Medulla oblongata (tissue), 1 donor: ENCODE data around the gene TBC1D30.

ENCODE experiments used
- DNase-seq: peaks from one replicate; pipeline ENCODE4 v3.0.0-alpha.2; 2015; ENCODE audit errors: extremely low spot score

TBC1D30 gene

DNA sequence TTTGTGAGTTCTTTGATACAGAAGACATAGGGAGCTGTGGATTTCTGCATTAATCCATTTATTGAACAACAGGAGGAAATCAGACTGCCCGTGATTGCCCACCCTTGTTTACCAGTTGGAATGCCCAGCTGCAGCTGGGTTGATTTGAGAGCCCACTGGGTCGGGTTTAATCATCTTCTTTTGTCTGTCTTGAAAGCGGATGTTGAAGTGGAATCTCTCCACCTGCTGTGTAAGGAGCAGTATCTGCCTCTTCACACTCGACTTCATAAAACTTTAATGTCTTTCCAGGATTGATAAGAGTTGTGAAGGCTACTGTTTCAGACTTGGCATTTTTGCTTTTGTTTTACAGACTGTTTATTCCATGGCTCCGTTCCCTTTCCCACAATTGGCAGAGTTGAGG lies 39.9 kb downstream of the TBC1D30 start:
- DNase-seq, result no peak

DNA sequence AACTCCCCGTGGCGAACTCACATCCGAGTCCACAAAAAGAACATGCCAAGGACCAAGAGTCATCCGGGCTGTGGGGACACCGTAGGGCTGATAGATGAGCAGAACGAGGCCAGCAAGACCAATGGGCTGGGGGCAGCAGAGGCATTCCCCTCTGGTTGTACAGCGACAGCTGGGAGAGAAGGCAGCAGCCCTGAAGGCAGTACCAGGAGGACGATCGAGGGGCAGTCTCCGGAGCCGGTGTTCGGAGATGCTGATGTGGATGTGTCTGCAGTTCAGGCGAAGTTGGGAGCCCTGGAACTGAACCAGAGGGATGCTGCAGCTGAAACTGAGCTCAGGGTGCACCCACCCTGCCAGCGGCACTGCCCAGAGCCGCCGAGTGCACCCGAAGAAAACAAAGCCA lies 50.7 kb downstream of the TBC1D30 start:
- DNase-seq, result no peak

DNA sequence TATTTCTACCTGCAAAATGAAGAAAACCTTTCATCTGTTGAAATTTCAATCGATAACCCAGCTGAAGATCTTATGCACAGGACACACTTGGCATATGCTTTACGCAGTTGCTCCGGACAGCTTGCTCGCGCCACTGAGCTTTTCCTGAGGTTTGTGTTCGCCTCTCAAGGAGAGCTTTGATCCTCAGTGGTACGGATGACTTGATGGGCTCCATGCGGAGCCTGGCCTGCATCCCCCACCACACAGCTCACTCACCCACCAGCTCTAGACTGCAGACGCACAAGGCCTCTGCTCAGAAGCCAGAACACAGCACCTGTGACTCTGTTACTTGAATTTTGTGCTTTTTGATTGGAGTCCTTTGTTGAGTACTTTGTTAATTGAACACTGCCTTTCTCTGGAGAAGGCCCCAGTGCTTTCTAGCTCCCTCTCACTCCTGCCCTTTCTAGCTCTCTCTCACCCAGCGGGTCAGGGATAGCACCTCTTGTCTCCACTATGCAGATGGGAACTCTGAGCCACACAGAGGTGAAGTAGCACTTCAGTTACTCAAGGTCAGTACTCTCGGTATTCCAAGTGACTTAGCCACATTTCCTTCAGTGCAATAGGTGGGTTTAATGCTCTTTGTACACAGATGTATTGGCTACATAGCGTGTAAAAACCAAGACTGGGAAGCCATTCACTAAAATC lies 52.1 kb downstream of the TBC1D30 start:
- DNase-seq, result no peak

DNA sequence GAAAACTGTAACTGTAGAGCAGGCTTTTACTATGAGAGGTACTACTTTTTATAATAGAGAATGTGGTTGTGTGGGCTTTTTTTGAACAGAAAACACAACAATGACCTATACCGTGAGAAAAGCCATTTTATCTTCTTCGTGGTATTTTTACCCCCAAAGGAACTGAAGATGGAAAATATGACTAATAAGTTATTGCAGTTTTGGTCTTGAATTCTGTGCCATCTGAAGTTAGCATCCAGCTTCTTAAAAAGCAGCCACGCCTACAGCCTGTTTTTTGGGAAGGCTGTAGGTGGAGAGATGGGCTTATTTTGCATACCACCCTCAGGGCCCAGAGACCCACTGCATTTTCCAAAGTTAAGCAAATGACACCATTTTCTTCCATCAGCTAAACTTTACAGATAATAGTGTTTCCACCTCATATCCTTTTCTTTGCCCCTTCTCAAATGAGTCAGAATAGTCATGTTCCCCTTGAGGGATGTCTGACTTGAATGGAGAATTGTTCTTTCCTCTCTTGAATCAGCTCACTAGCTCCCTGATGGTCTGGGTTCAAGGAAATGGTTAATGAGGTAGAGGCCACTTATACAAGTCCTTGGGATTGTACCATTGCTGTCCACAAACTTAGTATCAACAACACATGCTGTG lies 53.0 kb downstream of the TBC1D30 start:
- DNase-seq, result no peak

DNA sequence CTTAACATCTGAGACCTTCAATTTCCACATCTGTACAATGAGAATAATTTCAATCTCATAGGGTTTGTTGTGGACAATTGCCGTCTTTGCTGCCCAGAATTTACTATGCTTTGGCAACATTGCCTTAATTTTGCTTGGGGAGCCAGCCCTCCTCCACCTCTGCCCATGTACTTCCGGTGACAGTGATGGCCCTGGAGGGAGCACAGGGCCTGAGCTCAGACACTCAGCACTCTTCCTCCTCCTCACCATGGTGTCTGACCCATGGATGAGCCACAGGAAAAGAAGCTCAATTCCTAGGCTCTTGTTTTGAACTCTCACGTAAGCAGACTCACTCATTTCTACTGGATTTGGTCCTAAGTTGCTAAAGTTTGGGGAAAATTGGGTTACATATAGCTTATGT lies 58.2 kb downstream of the TBC1D30 start:
- no peak for DNase-seq

DNA sequence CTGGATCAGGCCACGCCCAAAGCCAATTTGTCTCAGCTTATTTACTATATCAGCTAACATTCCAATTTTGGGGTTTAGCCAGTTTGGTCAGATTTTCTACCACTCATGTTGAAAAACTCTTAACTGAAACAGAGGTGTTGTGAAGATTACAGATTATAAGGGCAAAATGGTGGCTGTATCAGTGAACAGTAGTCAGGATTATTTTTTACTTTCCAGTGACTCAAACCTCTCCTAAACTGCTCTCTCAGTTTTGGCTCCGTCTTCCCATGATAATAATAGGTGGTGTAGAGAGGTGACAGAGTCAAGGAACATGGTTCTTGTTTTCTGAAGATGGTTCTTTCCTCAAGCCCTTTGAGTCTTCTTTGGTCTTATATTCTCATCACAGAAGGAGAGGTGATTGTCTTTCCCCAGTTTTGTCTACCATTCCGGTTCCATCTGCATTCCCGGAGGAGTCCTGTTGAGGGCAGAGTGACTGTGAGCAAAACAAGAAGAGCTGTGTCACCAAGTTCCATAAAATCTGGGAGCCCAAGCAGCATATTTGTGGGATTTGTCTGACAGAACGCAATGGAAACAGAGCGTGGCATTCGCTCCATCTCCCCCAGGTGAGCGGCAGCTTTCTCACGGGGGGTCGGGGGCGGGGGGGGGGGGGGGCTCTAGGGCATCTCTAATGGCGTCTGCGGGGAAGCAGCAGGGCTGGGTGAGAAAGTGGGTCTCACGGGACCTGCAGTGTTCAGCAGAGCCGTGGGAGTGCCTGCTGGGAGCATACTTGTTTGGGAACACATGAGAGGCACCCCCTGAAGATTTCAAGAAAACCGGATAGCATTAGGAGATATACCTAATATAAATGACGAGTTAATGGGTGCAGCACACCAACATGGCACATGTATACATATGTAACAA lies 59.1 kb downstream of the TBC1D30 start:
- no peak for DNase-seq

DNA sequence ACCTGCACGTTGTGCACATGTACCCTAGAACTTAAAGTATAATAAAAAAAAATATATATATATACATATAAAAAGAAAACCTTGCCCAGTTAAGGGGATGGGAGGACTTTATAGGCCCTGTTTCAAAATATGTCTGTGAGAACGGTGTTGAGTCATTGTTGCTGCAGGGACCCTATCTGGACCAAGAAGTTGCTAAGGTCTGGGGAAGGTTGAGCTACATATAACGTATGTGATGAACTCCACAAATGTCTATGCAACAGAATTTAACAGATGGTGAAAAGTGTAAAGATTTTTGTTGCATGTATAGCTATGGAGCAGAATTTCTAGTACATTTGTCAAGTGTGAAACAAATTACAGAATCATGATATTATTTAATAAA lies 59.7 kb downstream of the TBC1D30 start:
- DNase-seq, result no peak

DNA sequence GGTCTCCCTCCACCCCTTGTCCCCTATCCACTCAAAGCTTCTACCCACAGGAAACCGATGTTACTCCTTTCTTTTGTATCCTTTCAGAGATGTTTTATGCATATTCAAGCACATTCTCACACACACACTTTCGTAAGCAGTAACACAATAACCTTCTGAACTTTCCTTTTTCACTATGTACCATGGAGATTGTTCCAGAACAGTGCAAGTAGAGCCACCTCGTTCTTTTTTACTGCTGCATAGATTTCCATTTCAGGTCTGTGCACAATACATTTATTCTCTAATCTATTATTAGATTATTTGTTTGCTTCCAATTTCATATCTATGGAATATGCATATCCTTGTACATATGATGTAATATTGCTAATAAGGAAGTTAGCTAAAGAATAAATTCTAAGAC lies 60.3 kb downstream of the TBC1D30 start:
- no peak for DNase-seq

DNA sequence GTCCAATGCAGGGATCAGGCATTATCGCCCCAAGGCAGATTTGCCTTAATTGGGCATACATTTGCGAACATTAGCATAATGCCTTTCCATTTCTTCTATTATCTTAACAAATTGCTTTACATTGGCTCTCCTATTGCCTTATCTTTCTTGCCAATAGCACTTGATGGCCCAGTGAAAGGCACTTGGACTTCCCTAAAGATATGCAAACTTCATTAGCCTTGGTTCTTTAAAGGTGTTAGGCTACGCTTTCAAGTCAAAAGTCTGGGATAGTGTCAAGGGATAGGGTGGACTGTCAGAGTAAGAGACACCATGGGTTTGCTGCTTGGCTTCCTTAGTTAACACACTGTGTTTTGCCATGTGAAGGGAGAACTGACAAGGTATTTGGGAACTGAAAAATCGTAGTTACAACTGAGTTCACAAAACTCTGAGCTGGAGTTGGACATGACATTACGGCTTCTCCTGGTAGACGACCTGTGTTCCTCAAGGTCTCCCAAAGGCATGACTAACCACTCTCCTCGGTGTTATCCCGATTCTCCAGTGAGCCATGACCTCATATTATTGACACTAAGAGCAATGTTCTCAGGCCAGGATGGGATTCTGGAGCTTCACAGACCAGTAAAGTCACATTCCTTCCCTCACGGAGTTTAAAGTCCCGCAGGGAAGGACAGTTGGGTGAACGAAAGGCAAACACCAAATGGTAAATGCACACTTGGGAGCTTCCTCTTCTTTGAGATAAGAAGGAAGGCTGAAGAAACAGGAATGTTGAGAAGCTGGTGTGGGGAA lies 65.2 kb downstream of the TBC1D30 start:
- no peak for DNase-seq

DNA sequence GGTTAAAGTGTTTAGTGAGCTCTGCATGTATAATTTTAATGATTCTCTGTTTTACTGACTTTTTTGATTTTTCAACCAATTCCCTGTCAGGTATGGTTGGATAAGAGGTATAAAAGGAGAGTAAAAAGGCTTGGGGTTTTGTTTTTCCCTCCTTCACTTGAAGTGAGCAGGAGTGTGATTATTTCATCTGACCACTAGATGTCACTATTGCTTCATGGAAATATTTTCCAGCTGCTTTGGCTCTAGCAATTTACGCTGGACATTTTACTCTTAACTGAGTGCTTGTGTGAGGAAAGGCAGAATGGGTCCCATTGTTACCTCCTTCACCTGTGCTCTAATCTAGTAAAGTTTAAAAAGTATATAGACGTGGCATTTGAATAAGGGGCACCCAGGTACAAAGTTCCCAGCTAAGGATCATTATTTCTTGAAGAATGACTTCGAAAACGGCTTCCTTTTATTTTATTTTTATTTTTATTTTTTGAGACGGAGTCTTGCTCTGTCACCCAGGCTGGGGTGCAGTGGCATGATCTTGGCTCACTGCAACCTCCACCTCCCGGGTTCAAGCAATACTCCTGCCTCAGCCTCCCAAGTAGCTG lies 66.5 kb downstream of the TBC1D30 start:
- DNase-seq, result peak; percentile 84

DNA sequence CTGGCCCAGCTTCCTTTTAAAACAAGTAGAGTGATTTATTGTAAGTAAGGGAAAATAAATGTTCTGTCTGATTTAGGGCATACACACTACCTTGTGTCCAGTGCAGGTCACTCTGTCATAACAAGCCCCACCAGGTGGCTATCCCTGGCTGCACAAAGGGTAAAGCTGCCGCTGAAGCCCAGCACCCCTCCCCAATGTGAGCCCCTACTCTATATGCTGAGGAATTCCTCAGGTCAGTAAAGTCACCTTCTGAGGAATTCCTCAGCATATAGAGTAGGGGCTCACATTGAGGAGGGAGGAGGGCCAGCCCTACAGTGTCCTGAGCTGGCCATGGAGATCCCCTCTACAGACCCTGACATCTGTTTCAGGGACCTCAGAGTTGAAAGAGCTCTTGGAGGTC lies 67.2 kb downstream of the TBC1D30 start:
- no peak for DNase-seq

DNA sequence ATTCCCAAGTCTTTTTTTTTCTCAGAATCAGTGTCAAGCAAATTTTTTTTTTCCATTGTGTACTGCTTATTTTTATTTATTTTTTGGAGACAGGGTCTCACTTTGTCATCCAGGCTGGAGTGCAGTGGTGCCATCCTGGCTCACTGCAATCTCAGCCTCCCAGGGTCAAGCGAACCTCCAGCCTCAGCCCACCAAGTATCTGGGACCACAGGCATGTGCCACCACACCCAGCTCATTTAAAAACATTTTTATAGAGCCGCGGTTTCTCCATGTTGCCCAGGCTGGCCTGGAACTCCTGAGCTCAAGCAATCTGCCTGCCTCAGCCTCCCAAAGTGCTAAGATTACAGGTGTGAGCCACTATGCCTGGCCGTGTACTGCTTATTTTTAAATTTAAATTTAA lies 68.1 kb downstream of the TBC1D30 start:
- DNase-seq, result no peak

DNA sequence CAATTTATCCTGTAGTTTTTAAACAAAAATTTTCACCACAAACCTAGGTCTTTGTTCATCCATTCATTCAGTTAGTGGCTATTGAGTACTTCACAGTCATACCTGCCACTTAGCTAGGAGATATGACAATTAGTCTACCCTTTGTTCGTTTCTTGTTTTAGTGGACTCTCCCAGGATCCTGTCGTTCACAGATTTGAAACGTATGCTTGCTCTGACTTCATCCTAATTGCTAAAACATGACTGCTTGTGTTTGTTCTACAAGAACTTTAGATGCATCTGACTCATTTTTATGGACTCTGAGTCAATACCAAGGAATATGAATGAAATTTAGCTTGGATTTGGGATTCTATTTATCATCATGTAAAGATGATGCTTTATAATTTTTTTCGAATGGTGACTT lies 69.5 kb downstream of the TBC1D30 start:
- no peak for DNase-seq

DNA sequence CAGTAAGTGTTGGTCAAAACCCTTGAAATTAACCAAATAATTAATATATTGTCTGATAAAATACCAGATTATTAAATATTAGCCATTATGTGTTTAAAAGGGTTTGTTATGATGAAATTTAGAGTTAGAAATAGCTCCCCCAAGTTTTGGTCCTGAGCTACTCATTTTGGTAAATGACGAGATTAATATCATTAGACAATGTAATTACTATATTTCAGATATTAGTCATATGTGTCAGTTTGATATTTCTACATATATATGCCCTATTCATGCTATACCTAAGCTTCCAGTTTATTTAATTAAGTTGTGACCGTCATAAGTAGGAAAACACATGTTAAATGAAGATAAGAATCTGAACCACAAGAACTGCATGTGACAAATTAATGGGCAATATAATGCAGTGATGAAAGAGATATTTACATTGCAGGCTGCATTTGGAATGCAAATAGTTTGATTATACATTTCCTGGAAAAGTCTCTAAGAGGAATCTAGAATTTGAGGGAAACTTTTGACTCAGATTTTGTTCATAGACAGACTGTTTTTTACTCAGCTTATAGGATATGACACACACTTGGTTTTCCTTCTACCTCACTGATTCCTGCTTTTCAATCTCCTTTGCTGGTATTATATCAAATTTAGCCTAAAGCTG lies 70.5 kb downstream of the TBC1D30 start:
- DNase-seq, result no peak

DNA sequence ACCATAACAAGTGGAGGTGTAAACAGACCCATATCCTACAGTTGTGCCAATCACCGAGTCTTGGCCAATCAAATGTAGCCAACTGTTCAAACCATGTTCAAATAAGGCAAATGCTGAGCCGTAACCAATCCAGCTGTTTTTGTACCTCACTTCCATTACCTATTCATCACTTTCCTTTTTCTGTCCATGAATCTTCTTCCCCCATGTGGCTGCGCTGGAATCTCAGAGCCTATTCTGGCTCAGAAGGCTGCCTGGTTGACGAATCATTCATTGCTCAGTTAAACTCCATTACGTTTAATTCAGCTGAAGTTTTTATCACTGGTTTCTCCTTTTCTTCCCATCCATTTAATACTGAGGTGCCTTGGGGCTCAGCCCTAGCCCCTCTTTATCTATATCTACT lies 71.1 kb downstream of the TBC1D30 start:
- DNase-seq, result no peak

DNA sequence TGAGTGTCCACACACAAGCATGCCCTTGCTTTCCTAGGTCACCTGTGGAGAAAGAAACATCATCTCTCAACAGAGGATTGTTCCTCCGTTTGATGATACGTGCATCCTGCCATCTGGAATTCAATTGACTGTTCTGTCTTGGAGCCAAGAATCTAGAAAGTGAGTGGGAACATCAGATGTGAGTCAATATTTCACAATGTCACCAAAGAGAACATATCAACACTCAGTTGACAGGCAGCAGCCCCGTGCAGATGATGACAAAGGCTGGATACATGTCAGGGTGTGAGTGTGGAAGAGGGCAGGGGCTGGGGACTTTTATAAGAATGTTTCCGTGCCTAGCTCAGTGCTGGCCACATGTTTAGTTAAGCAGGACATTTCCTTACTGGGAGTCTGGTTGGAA lies 76.1 kb downstream of the TBC1D30 start:
- DNase-seq, result no peak

DNA sequence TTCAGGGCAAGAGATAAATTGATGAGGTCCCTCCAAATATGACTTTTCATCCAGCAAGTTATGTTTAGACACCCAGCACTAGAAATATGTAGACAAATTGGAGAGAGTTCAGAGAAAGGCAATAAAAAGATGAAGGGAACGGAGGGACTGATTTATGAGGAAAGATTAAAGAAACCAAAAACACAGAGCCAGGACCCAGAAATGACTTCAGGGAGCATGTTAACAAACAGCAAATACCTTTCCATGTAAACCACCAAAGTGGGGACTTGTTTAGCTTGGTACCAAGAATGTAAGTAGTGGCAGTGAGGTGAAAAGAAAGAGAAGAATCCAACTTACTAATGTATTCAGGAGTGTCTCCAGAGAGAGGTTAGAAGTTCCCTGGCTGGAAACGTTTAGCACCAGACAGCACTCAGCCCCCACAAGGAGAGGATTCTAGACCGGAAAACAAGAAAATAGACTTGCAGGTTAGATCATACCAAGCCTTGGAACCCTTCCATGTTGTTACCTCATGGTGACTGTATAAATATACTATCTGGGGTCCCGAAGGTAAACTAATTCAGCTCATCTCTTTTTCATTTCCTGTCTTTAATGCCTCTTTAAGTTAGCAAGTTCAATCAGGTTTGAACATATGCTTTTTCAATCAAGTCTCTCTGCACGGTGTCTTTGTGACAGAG lies 79.2 kb downstream of the TBC1D30 start:
- no peak for DNase-seq

DNA sequence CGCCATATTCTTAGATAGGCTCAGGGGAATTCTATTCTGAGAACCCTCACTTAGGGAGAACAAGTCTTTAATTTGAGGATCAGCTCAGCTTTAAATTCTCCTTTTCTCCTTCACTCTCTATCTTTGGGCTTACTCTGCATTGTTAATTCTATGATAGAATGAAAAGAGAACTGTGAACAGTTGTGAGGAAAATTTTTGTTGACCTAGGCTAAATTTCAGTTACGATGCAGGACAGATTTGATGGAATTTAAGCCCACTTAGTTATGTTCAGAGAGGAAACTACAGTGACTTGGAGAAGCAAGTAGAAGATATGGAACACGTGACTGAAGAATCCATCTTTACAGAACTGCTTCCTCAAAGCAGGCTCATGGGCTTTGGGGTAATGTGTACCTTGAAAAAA lies 82.7 kb downstream of the TBC1D30 start:
- DNase-seq, result no peak

DNA sequence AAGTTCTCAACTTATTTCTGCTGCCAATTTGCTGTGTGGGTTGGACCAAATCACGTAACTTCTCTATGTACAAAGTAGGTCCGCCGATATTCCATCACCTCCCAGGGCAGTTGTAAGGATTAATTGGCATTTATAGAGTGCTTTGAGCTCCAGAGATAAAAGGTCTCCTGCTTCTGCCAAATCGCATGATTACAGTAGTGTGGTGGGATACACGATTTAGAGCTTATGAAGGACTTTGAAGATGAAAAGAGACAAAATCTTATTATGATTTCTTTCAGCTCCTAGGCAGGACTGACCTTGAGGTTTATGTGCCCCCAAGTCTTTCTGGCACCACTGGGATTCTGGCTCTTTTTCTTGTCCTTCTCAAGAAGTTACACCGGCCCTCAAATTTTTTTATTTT lies 84.7 kb downstream of the TBC1D30 start:
- no peak for DNase-seq

DNA sequence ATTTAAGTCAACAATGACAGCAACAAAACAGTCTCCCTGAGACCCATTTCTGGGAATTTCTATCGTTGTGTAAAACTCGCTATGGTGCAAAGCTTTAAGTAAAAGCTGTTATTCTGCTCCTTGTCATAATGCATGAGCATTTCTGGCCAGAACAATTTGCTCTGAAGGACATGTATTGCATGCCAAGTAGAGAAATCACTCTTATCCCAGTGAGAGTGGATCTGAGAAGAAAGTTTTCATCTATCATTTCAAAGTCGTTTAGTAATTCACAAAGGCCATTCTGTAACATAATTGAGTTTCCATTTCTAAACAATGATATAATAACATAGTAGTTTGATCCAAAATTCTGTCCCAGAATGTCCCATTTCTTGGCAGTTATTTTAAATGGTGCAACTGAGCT lies 86.6 kb downstream of the TBC1D30 start:
- no peak for DNase-seq

DNA sequence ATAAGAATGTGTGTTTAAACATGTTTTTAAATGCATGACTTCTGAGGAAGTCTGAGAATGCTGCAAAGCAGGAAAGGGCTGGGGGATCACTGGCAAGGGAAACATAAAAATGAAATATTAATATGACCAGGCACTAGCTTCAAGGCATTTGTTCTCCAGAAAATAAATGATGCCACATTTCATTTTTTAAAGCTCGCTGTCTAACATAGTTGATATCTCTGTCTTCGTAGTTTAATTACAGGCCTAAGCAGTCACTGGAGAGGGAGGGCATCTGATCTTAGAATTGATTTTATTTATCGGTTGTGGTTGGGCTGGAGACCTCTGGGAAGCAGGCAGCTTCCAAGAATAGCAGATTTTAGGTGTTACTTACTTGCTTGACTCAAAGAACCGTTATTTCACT lies 87.5 kb downstream of the TBC1D30 start:
- DNase-seq, result no peak
